Measurements from ENCODE around the gene EP400. TPM values are rescaled to one million over a fixed set of nuclear protein-coding genes. Genes with fewer than 3 reads are reported as not detected.
"Not testable (repeated sequence)": the region's sequence is repeated elsewhere in the genome, so short reads cannot be mapped to it uniquely, and the experiment has no call there.

The EP400 gene
- total and polyA plus RNA-seq, 2 donors (not counting 1 experiment from before 2014, with no cell fraction given), result 3.4 to 12.4 TPM

- Histone ChIP-seq H3K27me3 (ENCODE audit: control insufficient read depth, insufficient read depth, low read length) (no peaks in the 10 kb centered on the region), H2AFZ (ENCODE audit: low read length) (no peak overlapping the region), H3K4me3 (replicated peaks in 1 of 4; ENCODE audit: control extremely low read depth in 1 of 4, insufficient read depth in 1 of 4, low read depth in 3 of 4, low read length in 4 of 4) (no peak overlapping the region), H3K9ac (ENCODE audit: insufficient read depth, low read length) (no peak overlapping the region), H3K27ac (ENCODE audit: insufficient read depth, low read length) (no peak overlapping the region), H3K4me2 (ENCODE audit: extremely low read depth, insufficient read depth, low read length) (no peak overlapping the region), H3K36me3 (ENCODE audit: control insufficient read depth, insufficient read depth, low read length) (peaks cover 11% of the 10 kb centered on the region), H3K4me1 (ENCODE audit: control insufficient read depth, extremely low read depth, insufficient read depth, low read length) (peaks cover 2% of the 10 kb centered on the region), H3K79me2 (ENCODE audit: control insufficient read depth, insufficient read depth, low read length) (no peaks in the 10 kb centered on the region), H3K9me3 (ENCODE audit: control insufficient read depth, insufficient read depth, low read depth, low read length) (no peaks in the 10 kb centered on the region), H4K20me1 (ENCODE audit: control insufficient read depth, extremely low read depth, insufficient read depth, low read length) (no peaks in the 10 kb centered on the region)
- no peak for TF ChIP-seq EZH2 (IDR thresholded peaks at IDR 0.05; ENCODE audit: low read length, missing control alignments)
- no peak for TF ChIP-seq CTCF (conservative IDR thresholded peaks at IDR 0.05 in 1 of 2, IDR thresholded peaks at IDR 0.05 in 1 of 2; ENCODE audit: low read depth in 1 of 2, low read length in 2 of 2)
- no peak for DNase-seq (ENCODE audit: low read depth in 2 of 2)
Measured at GRCh38 chr12:131983026-131983425, 33.3 kb downstream of the EP400 start.

- Histone ChIP-seq H3K4me2 (ENCODE audit: extremely low read depth, insufficient read depth, low read length) (no peak overlapping the region), H2AFZ (ENCODE audit: low read length) (no peak overlapping the region), H3K4me1 (ENCODE audit: control insufficient read depth, extremely low read depth, insufficient read depth, low read length) (peaks cover 2% of the 10 kb centered on the region), H3K27me3 (ENCODE audit: control insufficient read depth, insufficient read depth, low read length) (no peaks in the 10 kb centered on the region), H3K79me2 (ENCODE audit: control insufficient read depth, insufficient read depth, low read length) (no peaks in the 10 kb centered on the region), H3K9ac (ENCODE audit: insufficient read depth, low read length) (no peak overlapping the region), H3K4me3 (replicated peaks in 1 of 4; ENCODE audit: control extremely low read depth in 1 of 4, insufficient read depth in 1 of 4, low read depth in 3 of 4, low read length in 4 of 4) (no peak overlapping the region), H4K20me1 (ENCODE audit: control insufficient read depth, extremely low read depth, insufficient read depth, low read length) (no peaks in the 10 kb centered on the region), H3K27ac (ENCODE audit: insufficient read depth, low read length) (no peak overlapping the region), H3K36me3 (ENCODE audit: control insufficient read depth, insufficient read depth, low read length) (peaks cover 13% of the 10 kb centered on the region), H3K9me3 (ENCODE audit: control insufficient read depth, insufficient read depth, low read depth, low read length) (no peaks in the 10 kb centered on the region)
- DNase-seq (ENCODE audit: low read depth in 2 of 2), result no peak
- TF ChIP-seq EZH2 (IDR thresholded peaks at IDR 0.05; ENCODE audit: low read length, missing control alignments) (no peak), CTCF (conservative IDR thresholded peaks at IDR 0.05 in 1 of 2, IDR thresholded peaks at IDR 0.05 in 1 of 2; ENCODE audit: low read depth in 1 of 2, low read length in 2 of 2) (no peak)
Measured at GRCh38 chr12:131983554-131983953, 33.8 kb downstream of the EP400 start.

GRCh38 chr12:131984334-131984733, 34.6 kb downstream of the EP400 start:
- no peak for DNase-seq (ENCODE audit: low read depth in 2 of 2)
- H3K4me2 ChIP-seq (ENCODE audit: extremely low read depth, insufficient read depth, low read length), result no peak overlapping the region
- no peak overlapping the region for H3K9ac ChIP-seq (ENCODE audit: insufficient read depth, low read length)
- no peak for TF ChIP-seq EZH2 (IDR thresholded peaks at IDR 0.05; ENCODE audit: low read length, missing control alignments)
- H3K36me3 ChIP-seq (ENCODE audit: control insufficient read depth, insufficient read depth, low read length), result peaks cover 16% of the 10 kb centered on the region
- H3K4me3 ChIP-seq (replicated peaks in 1 of 4; ENCODE audit: control extremely low read depth in 1 of 4, insufficient read depth in 1 of 4, low read depth in 3 of 4, low read length in 4 of 4), result no peak overlapping the region
- H3K79me2 ChIP-seq (ENCODE audit: control insufficient read depth, insufficient read depth, low read length), result no peaks in the 10 kb centered on the region
- H3K27me3 ChIP-seq (ENCODE audit: control insufficient read depth, insufficient read depth, low read length), result no peaks in the 10 kb centered on the region
- no peaks in the 10 kb centered on the region for H3K9me3 ChIP-seq (ENCODE audit: control insufficient read depth, insufficient read depth, low read depth, low read length)
- no peak overlapping the region for H2AFZ ChIP-seq (ENCODE audit: low read length)
- H3K27ac ChIP-seq (ENCODE audit: insufficient read depth, low read length), result no peak overlapping the region
- peaks cover 2% of the 10 kb centered on the region for H3K4me1 ChIP-seq (ENCODE audit: control insufficient read depth, extremely low read depth, insufficient read depth, low read length)
- H4K20me1 ChIP-seq (ENCODE audit: control insufficient read depth, extremely low read depth, insufficient read depth, low read length), result no peaks in the 10 kb centered on the region

GRCh38 chr12:131985510-131985875, 35.8 kb downstream of the EP400 start:
- H3K27ac ChIP-seq (ENCODE audit: insufficient read depth, low read length); H3K4me2 ChIP-seq (ENCODE audit: extremely low read depth, insufficient read depth, low read length); H4K20me1 ChIP-seq (ENCODE audit: control insufficient read depth, extremely low read depth, insufficient read depth, low read length); DNase-seq (ENCODE audit: low read depth in 2 of 2); H3K9me3 ChIP-seq (ENCODE audit: control insufficient read depth, insufficient read depth, low read depth, low read length); H2AFZ ChIP-seq (ENCODE audit: low read length); H3K4me1 ChIP-seq (ENCODE audit: control insufficient read depth, extremely low read depth, insufficient read depth, low read length); H3K4me3 ChIP-seq (replicated peaks in 1 of 4; ENCODE audit: control extremely low read depth in 1 of 4, insufficient read depth in 1 of 4, low read depth in 3 of 4, low read length in 4 of 4); H3K27me3 ChIP-seq (ENCODE audit: control insufficient read depth, insufficient read depth, low read length); H3K79me2 ChIP-seq (ENCODE audit: control insufficient read depth, insufficient read depth, low read length); H3K9ac ChIP-seq (ENCODE audit: insufficient read depth, low read length): not testable (repeated sequence)
- peaks cover 19% of the 10 kb centered on the region for H3K36me3 ChIP-seq (ENCODE audit: control insufficient read depth, insufficient read depth, low read length)
